Activated CD4-positive, alpha-beta memory T cell treated with anti-CD3 and anti-CD28 coated beads, Interleukin-2, amount 10 ng/mL, durations not matched to agents 7 days and 5 days (primary cell): ENCODE measurements around the gene ACP1. TPM values are rescaled to one million over a fixed set of nuclear protein-coding genes. Genes with fewer than 3 reads are reported as not detected.

Source experiments
- CTCF ChIA-PET: fragments of 350-600 bp; sonication (Branson Sonifier 250); formaldehyde crosslinking; loops from one replicate; lab custom pipeline; 2021; ENCODE audit warnings: antibody characterized with exemption, inconsistent platforms; lab: Charles Lee
- POLR2A ChIA-PET: fragments of 350-600 bp; sonication (Branson Sonifier 250); formaldehyde crosslinking; loops from one replicate; lab custom pipeline; 2021; ENCODE audit warnings: antibody characterized with exemption; lab: Charles Lee
- DNase-seq: peaks from one replicate; pipeline ENCODE4 v3.0.0-alpha.2; 2020
- H3K27ac Mint-ChIP-seq: one replicate; pipeline ENCODE4 v1.8.0; 2021; ENCODE audit warnings: mild to moderate bottlenecking, mixed read lengths
- H3K27me3 Mint-ChIP-seq: one replicate; pipeline ENCODE4 v1.8.0; 2021; ENCODE audit warnings: mixed read lengths
- H3K36me3 Mint-ChIP-seq: one replicate; pipeline ENCODE4 v1.8.0; 2021; ENCODE audit warnings: low read depth, mixed read lengths
- H3K4me1 Mint-ChIP-seq: one replicate; pipeline ENCODE4 v1.8.0; 2021; ENCODE audit warnings: mixed read lengths
- H3K4me3 Mint-ChIP-seq: one replicate; pipeline ENCODE4 v1.8.0; 2021; ENCODE audit warnings: mild to moderate bottlenecking, mixed read lengths
- H3K9me3 Mint-ChIP-seq: one replicate; pipeline ENCODE4 v1.8.0; 2021; ENCODE audit warnings: mixed read lengths
- total RNA-seq, 2 experiments: library from RNA; stranded (reverse); gene quantifications; one replicate each; pipeline ENCODE4 v1.2.3, GENCODE V29; 2021

ACP1 gene
- total RNA-seq, 2 experiments from 2014 or later = 89.2 to 98.3 TPM

DNA sequence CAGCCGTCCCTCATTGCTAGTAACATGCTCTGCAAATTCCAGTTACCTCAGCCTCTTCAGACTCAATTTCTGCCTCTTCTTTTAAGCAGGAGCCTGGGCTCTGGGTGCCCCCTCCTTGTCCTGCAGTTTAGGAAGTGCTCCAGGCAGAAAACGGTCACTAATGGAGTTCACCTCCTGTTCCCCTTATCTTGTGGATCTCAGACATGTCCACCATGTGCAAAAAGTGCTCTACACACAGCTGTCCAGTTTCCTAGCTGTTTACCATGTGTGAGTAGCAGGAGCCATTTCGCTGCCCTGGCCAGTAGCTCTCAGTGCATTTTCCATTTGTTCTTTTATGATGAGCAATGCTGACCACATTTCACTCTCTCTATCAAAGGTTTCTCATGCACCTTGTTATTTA is 5.8 kb upstream of the ACP1 start:
- Mint-ChIP-seq H3K4me1 (peaks cover 6% of the 10 kb centered on the region), H3K36me3 (peaks cover 2% of the 10 kb centered on the region), H3K9me3 (peaks cover 6% of the 10 kb centered on the region), H3K27me3 (no peaks in the 10 kb centered on the region), H3K27ac (no peak overlapping the region), H3K4me3 (no peak overlapping the region)
- ChIA-PET POLR2A (no interaction called here), CTCF (interaction anchor here (0.6 to 2.6 kb wide), 2 partner anchors 12 to 14 kb away, joined by 3 to 7 read pairs; no protein-coding TSS in a partner anchor)
- DNase-seq = no peak

GRCh38 chr2:259789-260331 is 4.9 kb upstream of the ACP1 start:
- no peak overlapping the region for H3K4me3 Mint-ChIP-seq
- POLR2A ChIA-PET = no interaction called here
- peaks cover 6% of the 10 kb centered on the region for H3K4me1 Mint-ChIP-seq
- H3K27ac Mint-ChIP-seq = no peak overlapping the region
- peaks cover 6% of the 10 kb centered on the region for H3K9me3 Mint-ChIP-seq
- H3K27me3 Mint-ChIP-seq = no peaks in the 10 kb centered on the region
- CTCF ChIA-PET = interaction anchor here (1.7 kb wide), 1 partner anchor 11 kb away, joined by 4 read pairs; no protein-coding TSS in a partner anchor
- DNase-seq = no peak
- peaks cover 2% of the 10 kb centered on the region for H3K36me3 Mint-ChIP-seq

DNA sequence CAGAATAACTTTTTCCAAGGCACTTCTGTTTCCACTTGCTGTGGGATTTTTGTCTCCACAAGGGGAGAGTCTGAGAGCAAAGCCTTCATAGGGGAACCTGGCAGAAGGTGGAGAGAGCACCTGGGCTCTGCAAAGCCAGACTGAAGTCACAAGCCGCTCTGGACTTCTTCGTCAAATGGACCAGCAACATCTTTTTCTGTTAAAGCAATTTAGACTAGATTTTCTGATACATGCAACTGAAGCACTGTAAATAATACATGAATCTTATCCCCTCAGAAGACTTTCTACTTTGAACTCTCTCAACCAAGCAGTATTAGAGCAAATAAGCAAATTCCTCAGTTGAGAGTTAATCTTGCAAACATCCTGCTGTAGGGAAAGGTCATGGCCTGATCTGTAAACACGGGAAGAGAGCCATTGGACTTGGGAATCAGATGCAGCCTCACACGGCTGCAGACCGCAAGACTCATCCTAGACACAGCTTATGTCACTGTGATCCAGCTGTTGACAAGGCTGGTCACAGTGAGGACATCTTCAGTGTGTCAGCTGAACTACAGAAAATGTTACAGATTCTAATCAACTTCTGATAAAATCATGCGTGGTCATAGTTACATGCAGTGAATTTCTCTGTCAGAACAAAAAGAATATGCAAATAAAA is 4.1 kb upstream of the ACP1 start:
- CTCF ChIA-PET = interaction anchor here (1.7 to 2.4 kb wide), 2 partner anchors 12 to 14 kb away, joined by 4 to 9 read pairs; no protein-coding TSS in a partner anchor
- POLR2A ChIA-PET = no interaction called here
- Mint-ChIP-seq H3K4me3 (no peak overlapping the region), H3K27me3 (no peaks in the 10 kb centered on the region), H3K4me1 (peaks cover 8% of the 10 kb centered on the region), H3K36me3 (peaks cover 2% of the 10 kb centered on the region), H3K9me3 (peaks cover 6% of the 10 kb centered on the region), H3K27ac (no peak overlapping the region)
- no peak for DNase-seq

GRCh38 chr2:262117-262516 is 2.6 kb upstream of the ACP1 start:
- no peak overlapping the region for H3K4me3 Mint-ChIP-seq
- H3K27me3 Mint-ChIP-seq = no peaks in the 10 kb centered on the region
- peaks cover 6% of the 10 kb centered on the region for H3K9me3 Mint-ChIP-seq
- H3K4me1 Mint-ChIP-seq = peaks cover 21% of the 10 kb centered on the region
- peaks cover 3% of the 10 kb centered on the region for H3K36me3 Mint-ChIP-seq
- no peak overlapping the region for H3K27ac Mint-ChIP-seq
- no peak for DNase-seq
- ChIA-PET CTCF (interaction anchor here (1.0 to 2.4 kb wide), 2 partner anchors 15 to 17 kb away, joined by 3 to 9 read pairs; no protein-coding TSS in a partner anchor), POLR2A (no interaction called here)

GRCh38 chr2:263022-263738 is 1.6 kb upstream of the ACP1 start:
- peaks cover 5% of the 10 kb centered on the region for H3K36me3 Mint-ChIP-seq
- no peaks in the 10 kb centered on the region for H3K27me3 Mint-ChIP-seq
- ChIA-PET POLR2A (interaction anchor here (1.9 kb wide), 1 partner anchor 16 kb away, joined by 4 read pairs; no protein-coding TSS in a partner anchor), CTCF (no interaction called here)
- peaks cover 2% of the 10 kb centered on the region for H3K9me3 Mint-ChIP-seq
- H3K27ac Mint-ChIP-seq = no peak overlapping the region
- H3K4me3 Mint-ChIP-seq = peak overlapping the region; percentile 59
- H3K4me1 Mint-ChIP-seq = peaks cover 30% of the 10 kb centered on the region
- DNase-seq = no peak

GRCh38 chr2:263774-264492 is 814 bp upstream of the ACP1 start, which contains the start of gene SH3YL1:
Gene SH3YL1 (minus strand): TSS chr2:264032. CDS start chr2:263984, 48 bp downstream.
- Mint-ChIP-seq H3K36me3 (peaks cover 3% of the 10 kb centered on the region), H3K4me3 (peak within 1 kb of the TSS; percentile 92), H3K27me3 (no peaks in the 10 kb centered on the region), H3K27ac (peak within 1 kb of the TSS; percentile 88), H3K9me3 (no peaks in the 10 kb centered on the region), H3K4me1 (peaks cover 36% of the 10 kb centered on the region)
- peak; percentile 59 for DNase-seq
- ChIA-PET POLR2A (interaction anchor here (1.0 to 1.9 kb wide), 2 partner anchors 15 to 88 kb away, joined by 3 to 4 read pairs; no protein-coding TSS in a partner anchor), CTCF (no interaction called here)

DNA sequence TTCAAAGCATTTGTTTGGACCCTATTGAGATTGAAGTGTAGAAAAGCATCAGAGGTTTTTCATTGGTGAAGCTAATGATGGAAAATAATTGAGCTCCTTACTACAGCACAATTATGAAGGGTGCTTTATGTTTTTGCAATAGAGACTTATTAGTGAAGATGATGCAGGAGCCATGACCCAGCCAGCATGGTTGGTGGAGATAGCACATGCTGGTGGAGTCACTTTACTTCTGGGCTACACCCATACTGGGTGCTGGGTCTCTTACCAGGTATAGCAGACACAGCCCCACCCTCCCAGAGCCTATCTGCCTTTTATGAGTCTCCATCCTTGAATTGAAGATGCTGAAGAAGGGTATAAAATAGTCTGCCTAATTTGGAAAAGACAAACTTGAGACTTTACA is 3.6 kb downstream of the ACP1 start:
- CTCF ChIA-PET = no interaction called here
- H3K36me3 Mint-ChIP-seq = peaks cover 29% of the 10 kb centered on the region
- POLR2A ChIA-PET = no interaction called here

GRCh38 chr2:269356-270030 is 4.7 kb downstream of the ACP1 start:
- ChIA-PET POLR2A (no interaction called here), CTCF (no interaction called here)
- no peak for DNase-seq
- H3K27ac Mint-ChIP-seq = no peak overlapping the region
- peaks cover 49% of the 10 kb centered on the region for H3K4me1 Mint-ChIP-seq
- no peaks in the 10 kb centered on the region for H3K27me3 Mint-ChIP-seq
- peaks cover 32% of the 10 kb centered on the region for H3K36me3 Mint-ChIP-seq
- no peak overlapping the region for H3K4me3 Mint-ChIP-seq
- H3K9me3 Mint-ChIP-seq = no peaks in the 10 kb centered on the region

More for the DNA sequence above, 3.6 kb downstream of the ACP1 start:
- H3K4me3 Mint-ChIP-seq = no peak overlapping the region
- peaks cover 53% of the 10 kb centered on the region for H3K4me1 Mint-ChIP-seq
- H3K9me3 Mint-ChIP-seq = no peaks in the 10 kb centered on the region
- no peaks in the 10 kb centered on the region for H3K27me3 Mint-ChIP-seq
- DNase-seq = no peak
- no peak overlapping the region for H3K27ac Mint-ChIP-seq

DNA sequence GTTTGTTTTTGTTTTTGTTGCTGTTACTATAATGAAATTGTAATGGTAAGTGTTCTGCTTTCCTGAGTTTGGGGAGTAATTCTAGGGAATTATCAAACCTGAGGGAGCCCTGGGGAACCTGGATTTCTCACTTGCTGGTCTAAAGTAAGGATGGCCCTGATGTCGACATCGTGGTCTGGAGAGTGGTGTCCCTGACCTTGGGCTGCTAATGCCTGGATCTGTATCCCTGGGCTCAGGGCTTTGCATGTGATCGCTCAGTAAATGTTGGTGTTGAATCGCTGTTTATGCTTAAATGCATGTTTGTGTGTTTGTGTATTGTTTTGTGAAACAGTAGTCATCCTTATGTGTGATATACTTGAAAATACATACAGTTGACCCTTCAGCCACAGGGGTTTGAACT is 6.1 kb downstream of the ACP1 start:
- ChIA-PET CTCF (no interaction called here), POLR2A (no interaction called here)
- H3K27me3 Mint-ChIP-seq = no peaks in the 10 kb centered on the region
- no peak overlapping the region for H3K4me3 Mint-ChIP-seq
- peaks cover 38% of the 10 kb centered on the region for H3K36me3 Mint-ChIP-seq
- no peak overlapping the region for H3K27ac Mint-ChIP-seq
- no peak for DNase-seq
- peaks cover 46% of the 10 kb centered on the region for H3K4me1 Mint-ChIP-seq
- H3K9me3 Mint-ChIP-seq = no peaks in the 10 kb centered on the region

DNA sequence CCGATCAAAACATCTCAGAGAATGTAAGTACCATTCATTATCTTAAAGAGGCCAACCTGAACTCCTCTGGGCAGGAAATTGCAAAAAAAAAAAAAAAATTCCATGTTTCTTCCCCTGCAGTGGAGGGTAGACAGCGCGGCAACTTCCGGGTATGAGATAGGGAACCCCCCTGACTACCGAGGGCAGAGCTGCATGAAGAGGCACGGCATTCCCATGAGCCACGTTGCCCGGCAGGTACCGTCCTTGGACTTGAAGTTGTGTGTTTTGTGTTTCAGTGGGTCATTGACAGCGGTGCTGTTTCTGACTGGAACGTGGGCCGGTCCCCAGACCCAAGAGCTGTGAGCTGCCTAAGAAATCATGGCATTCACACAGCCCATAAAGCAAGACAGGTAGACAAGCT is 7.2 kb downstream of the ACP1 start:
- Mint-ChIP-seq H3K4me1 (peaks cover 37% of the 10 kb centered on the region), H3K27me3 (no peaks in the 10 kb centered on the region), H3K4me3 (no peak overlapping the region), H3K27ac (no peak overlapping the region), H3K9me3 (no peaks in the 10 kb centered on the region), H3K36me3 (peaks cover 46% of the 10 kb centered on the region)
- ChIA-PET POLR2A (no interaction called here), CTCF (no interaction called here)
- no peak for DNase-seq

- ChIA-PET POLR2A (no interaction called here), CTCF (no interaction called here)
- no peak for DNase-seq
- peaks cover 58% of the 10 kb centered on the region for H3K36me3 Mint-ChIP-seq
- H3K4me1 Mint-ChIP-seq = peaks cover 25% of the 10 kb centered on the region
- no peak overlapping the region for H3K4me3 Mint-ChIP-seq
- H3K9me3 Mint-ChIP-seq = no peaks in the 10 kb centered on the region
- H3K27ac Mint-ChIP-seq = no peak overlapping the region
- H3K27me3 Mint-ChIP-seq = no peaks in the 10 kb centered on the region
Measured at GRCh38 chr2:273333-273732, 8.6 kb downstream of the ACP1 start.

- Mint-ChIP-seq H3K4me3 (no peak overlapping the region), H3K36me3 (peaks cover 67% of the 10 kb centered on the region), H3K4me1 (peaks cover 17% of the 10 kb centered on the region), H3K27ac (no peak overlapping the region), H3K27me3 (no peaks in the 10 kb centered on the region), H3K9me3 (no peaks in the 10 kb centered on the region)
- POLR2A ChIA-PET = interaction anchor here (1.2 kb wide), 1 partner anchor 10 kb away, joined by 3 read pairs; no protein-coding TSS in a partner anchor
- no peak for DNase-seq
- CTCF ChIA-PET = interaction anchor here (1.0 kb wide), 1 partner anchor 28 kb away, joined by 3 read pairs; no protein-coding TSS in a partner anchor
Measured at GRCh38 chr2:274503-274902, 9.8 kb downstream of the ACP1 start.
